Measurements from ENCODE around the gene ALG9.

GRCh38 chr11:111829185-111829968, 42.0 kb downstream of the ALG9 start:
- TF ChIP-seq CTCF (IDR thresholded peaks at IDR 0.05) (no peak), POLR2A (IDR thresholded peaks at IDR 0.05) (no peak)

All from body of pancreas (tissue), 4 donors.